ENCODE results near the gene ADCY9.

Gene ADCY9

DNA sequence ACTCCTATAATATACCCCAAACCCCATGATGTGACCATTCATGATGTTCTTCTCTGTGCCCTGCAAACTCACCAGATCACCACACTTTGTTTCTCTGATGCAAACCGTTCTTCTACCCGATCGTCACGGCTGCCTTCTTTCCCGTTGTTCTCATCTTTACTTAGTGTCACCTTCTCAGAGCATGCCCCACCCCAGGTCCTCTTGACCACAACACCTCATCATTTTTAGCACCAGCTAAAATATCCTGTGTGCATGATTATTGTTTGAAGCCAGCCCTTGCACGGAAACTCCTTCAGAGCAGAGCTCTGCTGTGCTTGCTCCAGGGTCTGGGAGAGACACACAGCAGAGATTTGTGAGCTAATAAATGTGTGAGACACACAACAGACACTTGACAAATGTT lies 196.8 kb downstream of the ADCY9 start:
- no peak overlapping the region for H3K4me3 Mint-ChIP-seq
- peaks cover 11% of the 10 kb centered on the region for H3K9me3 Mint-ChIP-seq
- no peaks in the 10 kb centered on the region for H3K27me3 Mint-ChIP-seq (ENCODE audit: low read depth)
- no peaks in the 10 kb centered on the region for H3K4me1 Mint-ChIP-seq (ENCODE audit: low read depth)
- no peak overlapping the region for H3K27ac Mint-ChIP-seq
- DNase-seq (ENCODE audit: low spot score), result no peak
- no peaks in the 10 kb centered on the region for H3K36me3 Mint-ChIP-seq (ENCODE audit: low read depth)

DNA sequence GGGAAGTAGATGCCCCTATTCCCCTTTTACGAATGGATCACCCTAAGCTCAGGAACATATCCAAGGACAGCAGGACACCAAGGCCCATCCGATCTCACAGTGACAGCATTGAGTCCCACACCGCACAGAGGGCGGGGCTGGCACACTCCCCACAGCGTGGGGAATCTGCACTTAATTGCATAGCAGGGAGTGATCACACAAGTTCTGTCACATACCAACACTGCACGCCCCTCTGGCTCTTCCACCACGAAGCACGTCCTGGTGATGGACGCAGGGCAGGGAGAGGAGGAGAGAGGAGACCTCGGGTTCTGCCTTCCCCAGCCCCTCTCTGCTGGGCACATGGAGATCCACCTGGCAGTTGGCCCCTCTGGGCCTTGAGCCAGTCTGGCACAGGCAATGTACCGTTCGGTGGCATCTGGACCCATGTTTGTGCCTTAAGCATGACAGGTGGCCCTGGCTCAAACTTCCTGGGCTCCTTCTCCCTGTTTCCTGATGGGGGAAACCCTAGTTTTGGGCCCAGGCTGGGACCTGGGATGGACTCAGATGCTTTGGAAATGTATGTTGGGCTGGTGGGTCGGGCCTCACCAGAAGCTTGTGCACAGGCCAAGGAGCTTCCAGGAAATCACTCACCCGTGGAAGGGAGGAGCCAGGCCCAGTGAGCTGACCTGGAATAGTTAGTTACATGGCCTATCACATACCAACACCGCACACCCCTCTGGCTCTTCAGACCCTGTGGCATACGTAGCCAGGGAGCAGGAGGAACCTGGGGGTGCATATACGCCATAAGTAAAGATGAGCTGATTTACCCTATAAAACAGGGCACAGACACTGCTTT lies 200.6 kb downstream of the ADCY9 start:
- no peak for DNase-seq (ENCODE audit: low spot score)
- no peak overlapping the region for H3K4me3 Mint-ChIP-seq
- H3K4me1 Mint-ChIP-seq (ENCODE audit: low read depth), result no peaks in the 10 kb centered on the region
- H3K27ac Mint-ChIP-seq, result no peak overlapping the region
- peaks cover 11% of the 10 kb centered on the region for H3K9me3 Mint-ChIP-seq
- no peaks in the 10 kb centered on the region for H3K36me3 Mint-ChIP-seq (ENCODE audit: low read depth)
- no peaks in the 10 kb centered on the region for H3K27me3 Mint-ChIP-seq (ENCODE audit: low read depth)

DNA sequence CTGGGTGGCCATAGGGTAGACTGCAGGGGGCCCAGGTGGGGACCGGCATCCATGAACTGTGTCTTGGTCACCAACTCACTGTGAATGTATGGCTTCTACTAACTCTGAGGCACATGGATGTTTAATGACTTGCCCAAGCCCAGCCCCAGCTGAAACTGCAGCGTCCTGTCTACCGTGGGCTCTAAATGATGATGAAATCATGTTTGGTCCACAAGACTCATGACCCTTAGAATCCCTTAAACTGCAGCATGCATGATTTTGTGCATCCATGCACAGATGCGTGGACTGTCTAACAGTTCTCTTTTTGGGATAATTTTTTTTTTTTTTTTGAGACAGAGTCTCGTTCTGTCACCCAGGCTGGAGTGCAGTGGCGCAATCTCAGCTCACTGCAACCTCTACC lies 203.3 kb downstream of the ADCY9 start:
- DNase-seq (ENCODE audit: low spot score), result no peak
- H3K27ac Mint-ChIP-seq, result no peak overlapping the region
- H3K36me3 Mint-ChIP-seq (ENCODE audit: low read depth), result no peaks in the 10 kb centered on the region
- peaks cover 2% of the 10 kb centered on the region for H3K4me1 Mint-ChIP-seq (ENCODE audit: low read depth)
- H3K4me3 Mint-ChIP-seq, result no peak overlapping the region
- no peaks in the 10 kb centered on the region for H3K27me3 Mint-ChIP-seq (ENCODE audit: low read depth)
- no peaks in the 10 kb centered on the region for H3K9me3 Mint-ChIP-seq
